ENCODE measurements around the gene LRIF1. TPM values are rescaled to one million over a fixed set of nuclear protein-coding genes. Genes with fewer than 3 reads are reported as not detected.

The LRIF1 gene
- total RNA-seq, 1 experiment from 2014 or later, result 8.5 TPM

DNA sequence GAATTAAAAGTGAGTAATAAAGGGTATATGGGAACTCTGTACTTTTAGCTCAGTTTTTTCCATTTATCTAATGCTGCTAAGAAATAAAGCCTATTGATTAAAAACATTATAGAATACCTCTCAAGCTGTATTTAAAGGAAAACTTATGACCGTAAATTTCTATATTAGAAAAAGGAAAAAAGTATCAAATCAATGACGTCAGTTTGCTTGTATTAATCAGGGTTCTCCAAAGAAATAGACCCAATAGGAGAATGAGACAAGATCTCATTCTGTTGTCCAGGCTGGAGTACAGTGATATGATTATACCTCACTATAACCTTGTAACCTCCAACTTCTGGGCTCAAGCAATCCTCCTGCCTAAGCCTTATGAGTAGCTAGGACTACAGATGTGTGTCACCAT, 15.4 kb upstream of the LRIF1 start:
- BruUV-seq (replicated peaks), result no TSS peak
- peaks cover 15% of the 10 kb centered on the region for H3K9me3 Mint-ChIP-seq (ENCODE audit: unreplicated experiment)
- POLR2A ChIA-PET, result no interaction called here
- no peaks in the 10 kb centered on the region for H3K4me1 Mint-ChIP-seq (ENCODE audit: insufficient read depth, unreplicated experiment)
- H3K4me3 Mint-ChIP-seq (ENCODE audit: unreplicated experiment), result no peak overlapping the region
- CTCF ChIA-PET, result interaction anchor here (0.9 kb wide), 1 partner anchor 367 kb away, joined by 3 read pairs; no protein-coding TSS in a partner anchor
- TF ChIP-seq, protein P1, sequence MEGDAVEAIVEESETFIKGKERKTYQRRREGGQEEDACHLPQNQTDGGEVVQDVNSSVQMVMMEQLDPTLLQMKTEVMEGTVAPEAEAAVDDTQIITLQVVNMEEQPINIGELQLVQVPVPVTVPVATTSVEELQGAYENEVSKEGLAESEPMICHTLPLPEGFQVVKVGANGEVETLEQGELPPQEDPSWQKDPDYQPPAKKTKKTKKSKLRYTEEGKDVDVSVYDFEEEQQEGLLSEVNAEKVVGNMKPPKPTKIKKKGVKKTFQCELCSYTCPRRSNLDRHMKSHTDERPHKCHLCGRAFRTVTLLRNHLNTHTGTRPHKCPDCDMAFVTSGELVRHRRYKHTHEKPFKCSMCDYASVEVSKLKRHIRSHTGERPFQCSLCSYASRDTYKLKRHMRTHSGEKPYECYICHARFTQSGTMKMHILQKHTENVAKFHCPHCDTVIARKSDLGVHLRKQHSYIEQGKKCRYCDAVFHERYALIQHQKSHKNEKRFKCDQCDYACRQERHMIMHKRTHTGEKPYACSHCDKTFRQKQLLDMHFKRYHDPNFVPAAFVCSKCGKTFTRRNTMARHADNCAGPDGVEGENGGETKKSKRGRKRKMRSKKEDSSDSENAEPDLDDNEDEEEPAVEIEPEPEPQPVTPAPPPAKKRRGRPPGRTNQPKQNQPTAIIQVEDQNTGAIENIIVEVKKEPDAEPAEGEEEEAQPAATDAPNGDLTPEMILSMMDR (IDR thresholded peaks at IDR 0.05; ENCODE audit: unreplicated experiment), result no peak
- intact Hi-C loops (cut with micrococcal nuclease), result no loop called here
- no peaks in the 10 kb centered on the region for H3K36me3 Mint-ChIP-seq (ENCODE audit: insufficient read depth, unreplicated experiment)
- no peak overlapping the region for H3K27ac Mint-ChIP-seq (ENCODE audit: low read depth, unreplicated experiment)
- no peaks in the 10 kb centered on the region for H3K27me3 Mint-ChIP-seq (ENCODE audit: insufficient read depth, unreplicated experiment)
- no peak for DNase-seq (ENCODE audit: unreplicated experiment)

DNA sequence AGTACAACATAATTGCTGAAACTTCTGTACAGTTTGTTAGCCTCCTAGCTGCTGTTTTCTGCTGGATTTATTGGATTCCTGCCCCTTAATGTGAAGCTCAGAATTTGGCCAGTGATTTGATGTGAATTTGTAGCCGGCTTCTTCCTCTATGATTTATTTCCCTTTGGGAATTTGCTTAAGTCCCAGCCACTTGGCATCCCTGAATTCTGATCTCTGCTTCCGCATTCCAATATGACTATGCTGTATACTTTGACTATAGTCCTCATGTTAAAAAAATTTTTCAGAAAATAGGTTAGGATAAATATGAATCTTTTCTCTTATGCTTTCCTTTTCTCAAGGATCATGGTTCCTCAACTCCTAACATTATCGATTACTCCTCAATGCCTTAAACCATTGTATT, 12.4 kb upstream of the LRIF1 start:
- Mint-ChIP-seq H3K27me3 (ENCODE audit: insufficient read depth, unreplicated experiment) (no peaks in the 10 kb centered on the region), H3K27ac (ENCODE audit: low read depth, unreplicated experiment) (no peak overlapping the region), H3K4me3 (ENCODE audit: unreplicated experiment) (no peak overlapping the region), H3K36me3 (ENCODE audit: insufficient read depth, unreplicated experiment) (no peaks in the 10 kb centered on the region), H3K4me1 (ENCODE audit: insufficient read depth, unreplicated experiment) (no peaks in the 10 kb centered on the region), H3K9me3 (ENCODE audit: unreplicated experiment) (peaks cover 15% of the 10 kb centered on the region)
- no peak for DNase-seq (ENCODE audit: unreplicated experiment)
- TF ChIP-seq, protein P1 (IDR thresholded peaks at IDR 0.05; ENCODE audit: unreplicated experiment), result no peak
- intact Hi-C loops (cut with micrococcal nuclease), result no loop called here
- POLR2A ChIA-PET, result interaction anchor here (1.0 kb wide), 1 partner anchor 12 kb away, joined by 4 read pairs; the partner anchor contains the start of gene LRIF1
- CTCF ChIA-PET, result interaction anchor here (1.4 kb wide), 1 partner anchor 146 kb away, joined by 3 read pairs; no protein-coding TSS in a partner anchor
- BruUV-seq (replicated peaks), result no TSS peak

DNA sequence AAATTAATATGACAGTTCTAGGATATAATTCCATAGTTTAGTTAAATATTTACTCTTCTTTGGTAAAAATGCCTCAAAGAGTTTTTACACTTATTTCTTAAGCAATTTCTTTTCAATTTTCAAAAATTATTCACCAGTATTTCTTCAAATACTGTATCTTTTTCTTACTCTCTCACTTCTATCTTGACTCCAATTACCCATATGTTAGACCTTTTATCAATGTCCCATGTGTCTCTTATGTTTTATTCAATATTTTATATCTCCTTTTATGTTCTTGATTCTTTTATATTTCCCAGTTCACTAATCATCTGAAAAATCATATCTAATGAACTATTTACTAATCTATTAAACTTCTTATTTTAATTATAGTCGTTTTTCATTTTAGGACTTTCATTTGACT, 11.5 kb upstream of the LRIF1 start:
- Mint-ChIP-seq H3K4me3 (ENCODE audit: unreplicated experiment) (no peak overlapping the region), H3K4me1 (ENCODE audit: insufficient read depth, unreplicated experiment) (no peaks in the 10 kb centered on the region), H3K36me3 (ENCODE audit: insufficient read depth, unreplicated experiment) (no peaks in the 10 kb centered on the region), H3K27me3 (ENCODE audit: insufficient read depth, unreplicated experiment) (no peaks in the 10 kb centered on the region), H3K27ac (ENCODE audit: low read depth, unreplicated experiment) (no peak overlapping the region), H3K9me3 (ENCODE audit: unreplicated experiment) (peaks cover 9% of the 10 kb centered on the region)
- ChIA-PET CTCF (no interaction called here), POLR2A (no interaction called here)
- no TSS peak for BruUV-seq (replicated peaks)
- TF ChIP-seq, protein P1 (IDR thresholded peaks at IDR 0.05; ENCODE audit: unreplicated experiment), result no peak
- intact Hi-C loops (cut with micrococcal nuclease), result no loop called here
- DNase-seq (ENCODE audit: unreplicated experiment), result no peak

DNA sequence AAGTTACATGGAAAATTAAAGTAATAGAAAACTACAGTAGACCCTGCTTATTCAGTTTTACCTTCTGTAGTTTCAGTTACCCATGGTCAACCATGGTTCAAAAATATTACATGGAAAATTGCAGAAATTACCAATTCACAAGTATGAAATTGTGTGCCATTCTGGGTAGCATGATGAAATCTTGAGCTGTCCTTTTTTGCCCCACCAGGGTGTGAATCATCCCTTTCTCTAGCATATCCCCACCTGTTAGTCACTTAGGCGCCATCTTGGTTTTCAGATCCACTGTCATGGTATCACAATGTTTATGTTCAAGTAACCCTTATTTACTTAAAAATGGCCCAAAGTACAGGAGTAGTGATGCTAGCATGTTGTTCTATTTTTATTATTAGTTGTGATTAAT, 3.5 kb upstream of the LRIF1 start:
- peaks cover 5% of the 10 kb centered on the region for H3K4me1 Mint-ChIP-seq (ENCODE audit: insufficient read depth, unreplicated experiment)
- no peak overlapping the region for H3K27ac Mint-ChIP-seq (ENCODE audit: low read depth, unreplicated experiment)
- DNase-seq (ENCODE audit: unreplicated experiment), result no peak
- H3K9me3 Mint-ChIP-seq (ENCODE audit: unreplicated experiment), result peaks cover 16% of the 10 kb centered on the region
- TF ChIP-seq, protein P1 (IDR thresholded peaks at IDR 0.05; ENCODE audit: unreplicated experiment), result no peak
- no peaks in the 10 kb centered on the region for H3K27me3 Mint-ChIP-seq (ENCODE audit: insufficient read depth, unreplicated experiment)
- H3K4me3 Mint-ChIP-seq (ENCODE audit: unreplicated experiment), result no peak overlapping the region
- intact Hi-C loops (cut with micrococcal nuclease), result no loop called here
- CTCF ChIA-PET, result no interaction called here
- no TSS peak for BruUV-seq (replicated peaks)
- H3K36me3 Mint-ChIP-seq (ENCODE audit: insufficient read depth, unreplicated experiment), result peaks cover 10% of the 10 kb centered on the region
- POLR2A ChIA-PET, result no interaction called here
